ENCODE measurements around the gene CEACAM8.
"Not testable (repeated sequence)": the region's sequence is repeated elsewhere in the genome, so short reads cannot be mapped to it uniquely, and the experiment has no call there.

Gene CEACAM8

GRCh38 chr19:42573642-42574041 is 21.1 kb downstream of the CEACAM8 start:
- 67% methylated on average over 1 of the region's 1 CpG; no CpG with 5 or more reads in 1 of the 2 experiments for WGBS, 2 experiments
- Histone ChIP-seq H3K4me3 (ENCODE audit: insufficient read depth, low read depth, low read length) (no peak overlapping the region), H3K36me3 (ENCODE audit: control insufficient read depth, insufficient read depth, low read length) (no peaks in the 10 kb centered on the region), H3K27ac (ENCODE audit: insufficient read depth, low read depth, low read length, poor library complexity, severe bottlenecking) (no peak overlapping the region), H3K4me1 (ENCODE audit: control insufficient read depth, insufficient read depth, low read length) (no peaks in the 10 kb centered on the region), H3K27me3 (ENCODE audit: control insufficient read depth, insufficient read depth, low read length, poor library complexity, severe bottlenecking) (no peaks in the 10 kb centered on the region), H3K9me3 (ENCODE audit: control insufficient read depth, low read length) (no peaks in the 10 kb centered on the region)

DNA sequence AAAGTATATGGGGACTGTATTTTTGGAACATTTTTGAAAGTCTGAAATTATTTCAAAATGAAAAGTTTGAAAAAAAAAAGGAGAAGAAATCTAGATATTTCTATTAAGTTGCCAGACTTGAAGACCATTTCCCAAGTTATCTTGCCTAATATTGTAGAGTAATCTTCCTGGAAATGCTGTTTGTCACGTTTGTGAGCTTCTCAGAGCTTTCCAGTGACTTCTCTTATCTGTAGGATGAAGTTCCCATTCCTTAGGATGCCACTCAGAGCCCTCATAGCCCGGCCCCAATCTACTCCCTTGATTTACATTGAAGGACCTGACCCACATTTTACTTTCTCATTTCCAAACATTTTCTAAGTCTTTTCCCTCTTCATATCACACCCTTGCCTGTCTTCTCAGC is 23.6 kb downstream of the CEACAM8 start:
- Histone ChIP-seq H3K36me3 (ENCODE audit: control insufficient read depth, insufficient read depth, low read length) (no peaks in the 10 kb centered on the region), H3K4me1 (ENCODE audit: control insufficient read depth, insufficient read depth, low read length) (no peaks in the 10 kb centered on the region), H3K27me3 (ENCODE audit: control insufficient read depth, insufficient read depth, low read length, poor library complexity, severe bottlenecking) (no peaks in the 10 kb centered on the region), H3K9me3 (ENCODE audit: control insufficient read depth, low read length) (no peaks in the 10 kb centered on the region), H3K27ac (ENCODE audit: insufficient read depth, low read depth, low read length, poor library complexity, severe bottlenecking) (no peak overlapping the region), H3K4me3 (ENCODE audit: insufficient read depth, low read depth, low read length) (no peak overlapping the region)
- 76% methylated on average over 2 of the region's 2 CpGs for WGBS, 2 experiments

DNA sequence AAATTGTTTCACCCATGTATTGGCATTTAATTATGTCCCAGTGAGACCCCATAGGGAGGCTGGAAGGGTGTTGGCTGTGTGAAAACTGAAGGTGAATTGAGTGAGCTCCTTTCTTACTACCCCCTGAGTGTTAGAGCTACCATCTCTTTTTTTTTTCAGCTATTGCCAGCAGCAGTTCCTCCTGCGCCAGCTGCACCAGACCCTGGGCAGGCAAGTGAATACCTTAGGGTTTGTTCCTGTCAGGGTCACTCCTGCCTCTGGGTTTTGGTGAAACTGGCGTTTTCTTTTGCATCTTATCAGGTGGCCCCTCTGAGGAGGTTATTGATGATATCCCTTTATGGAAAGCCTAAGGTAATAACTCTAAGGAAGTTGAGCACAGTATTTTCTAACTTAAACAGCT is 25.5 kb downstream of the CEACAM8 start:
- no peaks in the 10 kb centered on the region for H3K36me3 ChIP-seq (ENCODE audit: control insufficient read depth, insufficient read depth, low read length)
- no peaks in the 10 kb centered on the region for H3K4me1 ChIP-seq (ENCODE audit: control insufficient read depth, insufficient read depth, low read length)
- no peak overlapping the region for H3K4me3 ChIP-seq (ENCODE audit: insufficient read depth, low read depth, low read length)
- 87 to 92% methylated on average over 2 of the region's 2 CpGs for WGBS, 2 experiments
- no peak overlapping the region for H3K27ac ChIP-seq (ENCODE audit: insufficient read depth, low read depth, low read length, poor library complexity, severe bottlenecking)
- no peaks in the 10 kb centered on the region for H3K9me3 ChIP-seq (ENCODE audit: control insufficient read depth, low read length)
- H3K27me3 ChIP-seq (ENCODE audit: control insufficient read depth, insufficient read depth, low read length, poor library complexity, severe bottlenecking), result no peaks in the 10 kb centered on the region

DNA sequence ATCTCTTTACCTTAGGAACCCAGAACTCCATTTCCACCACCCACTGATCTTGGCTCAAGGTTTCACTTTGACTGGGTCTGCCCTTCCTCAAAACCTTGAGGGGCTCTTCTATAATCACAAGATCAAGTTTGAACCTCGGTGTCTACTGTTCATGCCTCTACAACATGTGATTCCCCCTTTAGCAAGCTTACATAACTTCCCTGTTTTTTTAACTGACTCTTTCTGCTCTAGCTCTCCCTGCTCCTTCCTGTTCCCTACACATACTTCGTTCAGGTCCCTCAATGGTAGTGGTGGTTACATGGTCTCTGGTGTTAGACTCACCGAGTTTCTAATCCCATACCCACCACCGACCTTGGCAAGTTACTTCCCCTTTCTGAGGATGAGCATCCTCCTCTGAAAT is 26.7 kb downstream of the CEACAM8 start:
- WGBS, 2 experiments, result 84 to 92% methylated on average over 2 to 4 of the region's 4 CpGs

DNA sequence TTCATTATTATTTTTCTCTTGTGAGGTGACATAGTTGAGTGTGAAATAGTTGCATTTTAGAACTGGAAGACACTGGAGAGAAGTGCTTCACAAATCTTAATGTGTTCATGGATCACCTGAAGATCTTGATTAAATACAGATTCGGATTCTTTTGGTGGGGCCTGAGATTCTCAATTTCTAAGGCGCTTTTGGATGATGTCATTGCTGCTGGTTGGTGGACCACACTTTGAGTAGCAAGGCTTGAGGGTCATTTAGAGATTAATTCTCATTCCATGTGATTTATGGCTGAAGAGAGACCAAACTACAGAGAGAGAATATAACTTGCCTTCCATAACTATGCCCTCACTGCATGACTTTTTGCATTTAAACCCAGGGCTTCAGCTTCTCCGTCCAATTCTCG is 27.2 kb downstream of the CEACAM8 start:
- Histone ChIP-seq H3K4me3 (ENCODE audit: insufficient read depth, low read depth, low read length) (no peak overlapping the region), H3K27me3 (ENCODE audit: control insufficient read depth, insufficient read depth, low read length, poor library complexity, severe bottlenecking) (no peaks in the 10 kb centered on the region), H3K9me3 (ENCODE audit: control insufficient read depth, low read length) (no peaks in the 10 kb centered on the region), H3K27ac (ENCODE audit: insufficient read depth, low read depth, low read length, poor library complexity, severe bottlenecking) (no peak overlapping the region), H3K4me1 (ENCODE audit: control insufficient read depth, insufficient read depth, low read length) (no peaks in the 10 kb centered on the region), H3K36me3 (ENCODE audit: control insufficient read depth, insufficient read depth, low read length) (no peaks in the 10 kb centered on the region)
- 95 to 97% methylated on average over 4 of the region's 4 CpGs for WGBS, 2 experiments

More for the DNA sequence above, 26.7 kb downstream of the CEACAM8 start:
- Histone ChIP-seq H3K4me3 (ENCODE audit: insufficient read depth, low read depth, low read length) (no peak overlapping the region), H3K27me3 (ENCODE audit: control insufficient read depth, insufficient read depth, low read length, poor library complexity, severe bottlenecking) (no peaks in the 10 kb centered on the region), H3K27ac (ENCODE audit: insufficient read depth, low read depth, low read length, poor library complexity, severe bottlenecking) (no peak overlapping the region), H3K36me3 (ENCODE audit: control insufficient read depth, insufficient read depth, low read length) (no peaks in the 10 kb centered on the region), H3K4me1 (ENCODE audit: control insufficient read depth, insufficient read depth, low read length) (no peaks in the 10 kb centered on the region), H3K9me3 (ENCODE audit: control insufficient read depth, low read length) (no peaks in the 10 kb centered on the region)

GRCh38 chr19:42563352-42564210 is 31.1 kb downstream of the CEACAM8 start:
- Histone ChIP-seq H3K4me3 (ENCODE audit: insufficient read depth, low read depth, low read length) (no peak overlapping the region), H3K27me3 (ENCODE audit: control insufficient read depth, insufficient read depth, low read length, poor library complexity, severe bottlenecking) (no peaks in the 10 kb centered on the region), H3K4me1 (ENCODE audit: control insufficient read depth, insufficient read depth, low read length) (no peaks in the 10 kb centered on the region), H3K27ac (ENCODE audit: insufficient read depth, low read depth, low read length, poor library complexity, severe bottlenecking) (no peak overlapping the region), H3K36me3 (ENCODE audit: control insufficient read depth, insufficient read depth, low read length) (no peaks in the 10 kb centered on the region), H3K9me3 (ENCODE audit: control insufficient read depth, low read length) (no peaks in the 10 kb centered on the region)
- 19 to 22% methylated on average over 7 of the region's 7 CpGs for WGBS, 2 experiments

DNA sequence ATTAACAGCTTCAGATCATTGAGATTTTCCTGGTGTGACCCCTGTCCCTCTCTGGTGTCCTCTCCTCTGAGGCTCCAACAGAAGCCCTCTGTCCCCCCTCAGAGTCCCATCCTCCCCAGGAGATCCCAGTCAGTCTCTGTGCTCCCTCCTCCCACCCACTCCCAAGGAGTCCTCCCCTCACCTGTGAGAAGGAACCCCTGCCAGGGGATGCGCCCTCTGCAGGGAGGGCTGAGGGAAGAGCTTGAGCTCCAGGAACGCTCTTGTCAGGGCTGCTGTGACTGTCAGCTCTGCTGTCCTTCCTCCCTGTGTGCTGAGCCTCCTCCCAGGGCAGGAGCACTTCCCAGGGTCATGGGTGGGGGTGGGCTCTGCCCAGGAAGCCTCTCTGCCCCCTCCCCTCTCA is 33.2 kb downstream of the CEACAM8 start:
- 82% methylated on average over 2 of the region's 2 CpGs for WGBS, 2 experiments
- Histone ChIP-seq H3K27ac (ENCODE audit: insufficient read depth, low read depth, low read length, poor library complexity, severe bottlenecking) (no peak overlapping the region), H3K4me1 (ENCODE audit: control insufficient read depth, insufficient read depth, low read length) (no peaks in the 10 kb centered on the region), H3K4me3 (ENCODE audit: insufficient read depth, low read depth, low read length) (no peak overlapping the region), H3K9me3 (ENCODE audit: control insufficient read depth, low read length) (no peaks in the 10 kb centered on the region), H3K27me3 (ENCODE audit: control insufficient read depth, insufficient read depth, low read length, poor library complexity, severe bottlenecking) (no peaks in the 10 kb centered on the region), H3K36me3 (ENCODE audit: control insufficient read depth, insufficient read depth, low read length) (no peaks in the 10 kb centered on the region)

GRCh38 chr19:42560731-42561130 is 34.0 kb downstream of the CEACAM8 start:
- Histone ChIP-seq H3K27ac (ENCODE audit: insufficient read depth, low read depth, low read length, poor library complexity, severe bottlenecking) (no peak overlapping the region), H3K27me3 (ENCODE audit: control insufficient read depth, insufficient read depth, low read length, poor library complexity, severe bottlenecking) (no peaks in the 10 kb centered on the region), H3K9me3 (ENCODE audit: control insufficient read depth, low read length) (no peaks in the 10 kb centered on the region), H3K4me3 (ENCODE audit: insufficient read depth, low read depth, low read length) (no peak overlapping the region), H3K36me3 (ENCODE audit: control insufficient read depth, insufficient read depth, low read length) (no peaks in the 10 kb centered on the region), H3K4me1 (ENCODE audit: control insufficient read depth, insufficient read depth, low read length) (peaks cover 2% of the 10 kb centered on the region)
- 90 to 95% methylated on average over 4 of the region's 4 CpGs for WGBS, 2 experiments

DNA sequence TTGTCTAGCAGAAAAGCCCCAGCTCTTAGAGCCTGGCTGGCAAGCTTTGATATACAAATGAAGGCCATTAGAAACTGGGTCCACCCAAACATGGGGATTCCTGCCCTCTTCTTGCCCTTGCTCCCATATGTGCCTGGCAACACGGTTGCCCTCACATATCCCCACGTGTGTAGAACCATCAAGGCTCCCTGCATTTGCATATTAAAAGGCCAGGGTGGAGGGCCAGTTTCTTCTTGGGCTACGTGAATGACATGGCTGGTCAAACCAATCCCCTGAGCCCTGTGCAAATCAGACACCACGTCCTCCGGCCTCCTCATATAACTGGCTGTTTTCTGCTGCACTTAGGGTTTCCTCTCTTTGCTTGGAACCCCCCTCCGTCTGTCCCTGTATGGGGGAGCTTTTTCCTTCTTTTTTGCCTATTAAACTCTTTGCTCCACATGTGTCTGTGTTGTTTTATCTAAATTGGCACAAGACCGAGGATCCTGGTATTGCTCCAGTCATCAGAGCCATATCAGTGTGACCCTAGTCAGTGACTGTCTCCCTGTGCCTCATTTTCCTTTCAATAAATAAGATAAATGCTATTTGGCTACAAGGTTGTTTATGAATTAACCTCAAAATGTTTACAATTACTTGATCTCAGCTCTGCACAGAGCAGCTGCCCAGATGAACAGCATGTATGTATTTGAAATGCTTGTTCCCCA is 36.1 kb downstream of the CEACAM8 start:
- WGBS, 2 experiments, result 48 to 54% methylated on average over 7 of the region's 7 CpGs
- H3K27me3 ChIP-seq (ENCODE audit: control insufficient read depth, insufficient read depth, low read length, poor library complexity, severe bottlenecking), result no peaks in the 10 kb centered on the region
- H3K4me3 ChIP-seq (ENCODE audit: insufficient read depth, low read depth, low read length), result no peak overlapping the region
- peaks cover 8% of the 10 kb centered on the region for H3K4me1 ChIP-seq (ENCODE audit: control insufficient read depth, insufficient read depth, low read length)
- H3K9me3 ChIP-seq (ENCODE audit: control insufficient read depth, low read length), result no peaks in the 10 kb centered on the region
- H3K27ac ChIP-seq (ENCODE audit: insufficient read depth, low read depth, low read length, poor library complexity, severe bottlenecking), result no peak overlapping the region
- no peaks in the 10 kb centered on the region for H3K36me3 ChIP-seq (ENCODE audit: control insufficient read depth, insufficient read depth, low read length)

GRCh38 chr19:42557386-42557871 is 37.3 kb downstream of the CEACAM8 start:
- H3K4me1 ChIP-seq (ENCODE audit: control insufficient read depth, insufficient read depth, low read length); H3K27me3 ChIP-seq (ENCODE audit: control insufficient read depth, insufficient read depth, low read length, poor library complexity, severe bottlenecking); H3K4me3 ChIP-seq (ENCODE audit: insufficient read depth, low read depth, low read length); H3K9me3 ChIP-seq (ENCODE audit: control insufficient read depth, low read length); H3K36me3 ChIP-seq (ENCODE audit: control insufficient read depth, insufficient read depth, low read length); H3K27ac ChIP-seq (ENCODE audit: insufficient read depth, low read depth, low read length, poor library complexity, severe bottlenecking): not testable (repeated sequence)
- WGBS, 2 experiments, result 91 to 96% methylated on average over 10 of the region's 10 CpGs

Data from ectodermal cell (in vitro differentiated cells).